H1 (cell line): Measurements from ENCODE around the gene DDX51. TPM values are rescaled to one million over a fixed set of nuclear protein-coding genes. Genes with fewer than 3 reads are reported as not detected.
A peak's percentile ranks its signal among the peaks of the same experiment; 100 is the strongest.

Experiments
- CTCF ChIA-PET: fragments of 300-600 bp; sonication (Branson Sonifier 250); formaldehyde crosslinking; loops from one replicate; lab custom pipeline; 2021; ENCODE audit not compliant: partially characterized antibody; lab: Charles Lee
- POLR2A ChIA-PET: fragments of 300-600 bp; sonication (Branson Sonifier 250); formaldehyde crosslinking; loops from one replicate; lab custom pipeline; 2021; ENCODE audit warnings: inconsistent platforms; ENCODE audit not compliant: partially characterized antibody; lab: Charles Lee
- DNase-seq, 2 experiments: peaks; one replicate each; pipeline versions ENCODE4 v3.0.0 to v3.0.0-alpha.2; 2010 to 2022; ENCODE audit warnings: low spot score in 2 of 2, low read depth in 1 of 2, mixed read lengths in 1 of 2
- FAIRE-seq: peaks from 2 replicates; lab custom pipeline; 2011; peaks lifted over from hg19 to GRCh38; lab: Jason Lieb, UNC
- H2AFZ ChIP-seq: 2 replicates; pipeline ENCODE4 v1.8.1; 2012; ENCODE audit warnings: low read length, inconsistent platforms
- H2AK5ac ChIP-seq: 2 replicates; pipeline ENCODE4 v1.6.1; 2013; ENCODE audit warnings: low read depth, low read length
- H2BK120ac ChIP-seq: replicated peaks from 2 replicates; pipeline ENCODE3; 2013; ENCODE audit warnings: low read depth, low read length, inconsistent platforms
- H2BK12ac ChIP-seq: 2 replicates; pipeline ENCODE4 v1.6.1; 2013; ENCODE audit warnings: low read depth, low read length
- H2BK15ac ChIP-seq: 2 replicates; pipeline ENCODE4 v1.6.1; 2013; ENCODE audit warnings: low read length
- H2BK20ac ChIP-seq: 2 replicates; pipeline ENCODE4 v1.6.1; 2013; ENCODE audit warnings: low read length
- H2BK5ac ChIP-seq: 2 replicates; pipeline ENCODE4 v1.6.1; 2013; ENCODE audit warnings: low read depth, low read length
- H3K14ac ChIP-seq: 2 replicates; pipeline ENCODE4 v1.6.1; 2013; ENCODE audit warnings: inconsistent platforms; ENCODE audit not compliant: insufficient read length
- H3K18ac ChIP-seq: 2 replicates; pipeline ENCODE4 v1.6.1; 2013; ENCODE audit warnings: low read length; ENCODE audit errors: extremely low read depth
- H3K23ac ChIP-seq: 2 replicates; pipeline ENCODE4 v1.6.1; 2013; ENCODE audit warnings: inconsistent platforms; ENCODE audit not compliant: insufficient read length
- H3K23me2 ChIP-seq: 2 replicates; pipeline ENCODE4 v1.6.1; 2013; ENCODE audit warnings: low read depth, low read length
- H3K27ac ChIP-seq: 2 replicates; pipeline ENCODE4 v1.6.1; 2011; ENCODE audit warnings: low read depth, low read length, inconsistent platforms
- H3K27me3 ChIP-seq, 4 experiments: replicated peaks in 1 of 4; 1 replicate in 1 of 4; 2 replicates in 3 of 4; pipeline versions ENCODE4 v1.6.1 to v1.8.1; 2011 to 2013; ENCODE audit warnings: low read length in 3 of 4, mild to moderate bottlenecking in 3 of 4, inconsistent platforms in 2 of 4, mixed read lengths in 2 of 4, moderate library complexity in 1 of 4; ENCODE audit not compliant: control insufficient read depth in 3 of 4, insufficient read depth in 3 of 4; ENCODE audit errors: extremely low read depth in 1 of 4
- H3K36me3 ChIP-seq, 4 experiments: 2 replicates each; pipeline versions ENCODE4 v1.6.1 to v1.8.1; 2011 to 2013; ENCODE audit warnings: mild to moderate bottlenecking in 4 of 4, low read length in 3 of 4, moderate library complexity in 2 of 4, control low read depth in 1 of 4, inconsistent platforms in 1 of 4; ENCODE audit not compliant: insufficient read depth in 4 of 4, control insufficient read depth in 2 of 4
- H3K4ac ChIP-seq: replicated peaks from 2 replicates; pipeline ENCODE3; 2013; ENCODE audit warnings: low read length, low read depth, mixed read lengths, inconsistent platforms; ENCODE audit not compliant: insufficient read length
- H3K4me1 ChIP-seq, 4 experiments: replicated peaks in 1 of 4; 1 replicate in 1 of 4; 2 replicates in 3 of 4; pipeline versions ENCODE4 v1.6.1 to v1.8.1; 2011 to 2013; ENCODE audit warnings: low read length in 3 of 4, inconsistent platforms in 2 of 4, mixed read lengths in 1 of 4; ENCODE audit not compliant: insufficient read depth in 4 of 4, control insufficient read depth in 3 of 4
- H3K4me2 ChIP-seq, 2 experiments: 2 replicates each; pipeline versions ENCODE4 v1.6.1 to v1.8.1; 2011 to 2013; ENCODE audit warnings: low read depth in 2 of 2, low read length in 2 of 2, control low read depth in 1 of 2, inconsistent platforms in 1 of 2, mild to moderate bottlenecking in 1 of 2; ENCODE audit not compliant: insufficient read depth in 1 of 2
- H3K4me3 ChIP-seq, 4 experiments: fragments of 200-600, 300-600 bp in 1 of 4; sonication (generic), shearing (Covaris generic), sonication (Bioruptor Twin) in 1 of 4; 2 replicates each; pipeline versions ENCODE4 v1.5.1 to v1.8.1; 2011 to 2016; ENCODE audit warnings: low read length in 4 of 4, low read depth in 3 of 4, control low read depth in 2 of 4, inconsistent platforms in 2 of 4, mild to moderate bottlenecking in 2 of 4, mixed read lengths in 1 of 4, moderate library complexity in 1 of 4; ENCODE audit not compliant: insufficient read depth in 2 of 4; ENCODE audit errors: extremely low read depth in 1 of 4
- H3K56ac ChIP-seq: replicated peaks from 2 replicates; pipeline ENCODE3; 2013; ENCODE audit warnings: low read depth, mild to moderate bottlenecking, mixed read lengths, low read length, inconsistent platforms; ENCODE audit not compliant: insufficient read length
- H3K79me1 ChIP-seq: 2 replicates; pipeline ENCODE4 v1.6.1; 2013; ENCODE audit warnings: low read depth, low read length, control low read depth
- H3K79me2 ChIP-seq, 2 experiments: 2 replicates each; pipeline versions ENCODE4 v1.6.1 to v1.8.1; 2012 to 2013; ENCODE audit warnings: low read length in 2 of 2, mild to moderate bottlenecking in 2 of 2, inconsistent platforms in 1 of 2; ENCODE audit not compliant: insufficient read depth in 2 of 2, control insufficient read depth in 1 of 2
- H3K9ac ChIP-seq, 4 experiments: replicated peaks in 1 of 4; 1 replicate in 1 of 4; 2 replicates in 3 of 4; pipeline versions ENCODE4 v1.6.1 to v1.8.1; 2011 to 2013; ENCODE audit warnings: low read depth in 3 of 4, low read length in 3 of 4, control low read depth in 2 of 4, mild to moderate bottlenecking in 2 of 4, moderate library complexity in 2 of 4, inconsistent platforms in 1 of 4; ENCODE audit errors: extremely low read depth in 1 of 4
- H3K9me3 ChIP-seq, 2 experiments: 2 replicates each; pipeline versions ENCODE4 v1.6.1 to v1.8.1; 2012 to 2013; ENCODE audit warnings: mild to moderate bottlenecking in 2 of 2, moderate library complexity in 2 of 2, control low read depth in 1 of 2, inconsistent platforms in 1 of 2, low read depth in 1 of 2, low read length in 1 of 2, mixed read lengths in 1 of 2; ENCODE audit not compliant: insufficient read depth in 2 of 2
- H4K20me1 ChIP-seq, 2 experiments: replicated peaks in 1 of 2; 2 replicates each; pipeline versions ENCODE3 to v1.8.1; 2011 to 2013; ENCODE audit warnings: inconsistent platforms in 2 of 2, low read length in 2 of 2, mild to moderate bottlenecking in 1 of 2; ENCODE audit not compliant: insufficient read depth in 2 of 2, control insufficient read depth in 1 of 2
- H4K5ac ChIP-seq: 2 replicates; pipeline ENCODE4 v1.6.1; 2013; ENCODE audit warnings: low read length, low read depth, mixed read lengths, inconsistent platforms; ENCODE audit not compliant: insufficient read length
- H4K8ac ChIP-seq: 2 replicates; pipeline ENCODE4 v1.8.0; 2013; ENCODE audit warnings: mild to moderate bottlenecking, moderate library complexity, low read length, inconsistent platforms; ENCODE audit not compliant: insufficient read depth; ENCODE audit errors: extremely low read depth
- H4K91ac ChIP-seq: replicated peaks from 2 replicates; pipeline ENCODE3; 2013; ENCODE audit warnings: low read length, mixed read lengths, inconsistent platforms; ENCODE audit not compliant: insufficient read length
- CBX8 ChIP-seq: fragments of 300-800, 300-1000 bp; sonication (generic); IDR thresholded peaks from 2 replicates; pipeline ENCODE4 v1.7.1; 2016; ENCODE audit warnings: low read depth, low read length, borderline replicate concordance
- CTBP2 ChIP-seq: IDR thresholded peaks from 2 replicates; pipeline ENCODE4 v1.7.0; 2011; ENCODE audit warnings: borderline replicate concordance, mild to moderate bottlenecking, moderate library complexity, mixed read lengths, low read length; ENCODE audit not compliant: insufficient read depth, insufficient read length
- KDM4A ChIP-seq: IDR thresholded peaks from one replicate; pipeline ENCODE4 v1.7.1; 2012; ENCODE audit warnings: low read depth, mild to moderate bottlenecking, moderate library complexity, low read length, inconsistent platforms; ENCODE audit not compliant: severe bottlenecking
- MAX ChIP-seq: IDR thresholded peaks from 2 replicates; pipeline ENCODE4 v1.6.1; 2012; ENCODE audit warnings: inconsistent platforms
- NRF1 ChIP-seq: IDR thresholded peaks from 2 replicates; pipeline ENCODE4 v1.6.1; 2011; ENCODE audit warnings: mild to moderate bottlenecking, low read depth, low read length, improper control_type of control experiment
- RXRA ChIP-seq: IDR thresholded peaks from 2 replicates; pipeline ENCODE4 v1.6.1; 2011; ENCODE audit warnings: low read depth, mild to moderate bottlenecking, low read length, moderate library complexity; ENCODE audit not compliant: insufficient read depth
- SAP30 ChIP-seq: fragments of 300-600 bp; sonication (generic); IDR thresholded peaks from 2 replicates; pipeline ENCODE4 v1.7.1; 2012; ENCODE audit warnings: low read length, moderate library complexity, mild to moderate bottlenecking, inconsistent platforms; ENCODE audit not compliant: insufficient read depth, insufficient replicate concordance
- SIN3A ChIP-seq, 2 experiments: IDR thresholded peaks in 1 of 2; conservative IDR thresholded peaks in 1 of 2; 2 replicates each; pipeline ENCODE4 v1.6.1; 2011 to 2012; ENCODE audit warnings: low read length in 2 of 2, improper control_type of control experiment in 1 of 2, low read depth in 1 of 2, mild to moderate bottlenecking in 1 of 2
- YY1 ChIP-seq: IDR thresholded peaks from 2 replicates; pipeline ENCODE4 v1.6.1; 2011; ENCODE audit warnings: low read depth, mild to moderate bottlenecking, low read length
- WGBS, 2 experiments: shearing (Covaris generic) in 1 of 2; methylation state at CpG; one replicate each; pipeline versions ENCODE4 v1.1.6 to v1.1.7; 2013 to 2015; ENCODE audit warnings: low lambda C conversion rate in 2 of 2, mixed read lengths in 2 of 2, inconsistent platforms in 1 of 2, low coverage in 1 of 2, missing lambda C conversion rate in 1 of 2; ENCODE audit not compliant: insufficient replicate concordance in 2 of 2, insufficient coverage in 1 of 2, insufficient read length in 1 of 2; ENCODE audit errors: extremely low coverage in 1 of 2, missing lambda C conversion rate in 1 of 2; 5-methylcytosine and 5-hydroxymethylcytosine counted together
- polyA plus RNA-seq, 7 experiments: library from polyadenylated mRNA; depleted of rRNA in 3 of 7; stranded (reverse) in 5 of 7; unstranded in 2 of 7; fragments of >200 nt in 5 of 7; fragments of 200-250 nt in 2 of 7; gene quantifications; 1 replicate in 5 of 7; 2 replicates in 1 of 7; 4 replicates in 1 of 7; pipeline versions ENCODE4 v1.2.1 to v1.2.3, GENCODE V29; 2011 to 2013; ENCODE audit warnings: missing spikeins in 2 of 7, mixed read lengths in 2 of 7
- total RNA-seq: library from RNA; stranded (reverse); fragmentation: NEBNext Ultra II Directional; extraction: Animal tissue kit (Norgen Biotek cat#: 25700); gene quantifications from 2 replicates; pipeline ENCODE4 v1.2.1, GENCODE V29; 2021

DDX51 gene
- total and polyA plus RNA-seq, 2 of the 8 experiments (the other 6 are each of a cell fraction or from before 2014, with no cell fraction given) = 11.2 to 24.4 TPM

- Histone ChIP-seq H3K4me2 (no peak overlapping the region), H3K79me2 (no peaks in the 10 kb centered on the region), H3K23me2 (peaks cover 6% of the 10 kb centered on the region; the same call in 1 of the 2 replicates), H3K4me1 (0 out of 7 replicates have a peak, but pooled peaks cover 0 to 2% (median 0%) of the 10 kb centered on the region in 4 experiments), H3K56ac (no peak overlapping the region), H3K14ac (no peak overlapping the region), H3K4ac (no peak overlapping the region), H2BK15ac (no peak overlapping the region), H4K8ac (no peak overlapping the region), H3K9me3 (peaks cover 0 to 9% of the 10 kb centered on the region in 2 experiments; a peak in 1 of 4 replicates), H4K5ac (no peak overlapping the region), H3K4me3 (no peak overlapping the region), H2BK120ac (no peak overlapping the region), H3K36me3 (no peaks in the 10 kb centered on the region; a peak in 1 of 8 replicates), H2BK5ac (no peak overlapping the region), H2AK5ac (peak overlapping the region; percentile 24; the same call in 1 of the 2 replicates), H4K20me1 (peaks cover 0 to 12% of the 10 kb centered on the region in 2 experiments), H2BK20ac (no peak overlapping the region), H3K79me1 (no peaks in the 10 kb centered on the region), H3K9ac (no peak overlapping the region), H3K27ac (no peak overlapping the region), H3K27me3 (peaks cover 0 to 47% (median 29%) of the 10 kb centered on the region in 4 experiments; a peak in 5 of 7 replicates), H2AFZ (no peak overlapping the region), H3K23ac (peak overlapping the region; percentile 9), H4K91ac (no peak overlapping the region), H3K18ac (no peak overlapping the region), H2BK12ac (no peak overlapping the region)
- no peak for FAIRE-seq
- WGBS, 2 experiments = 82% methylated on average over 19 of the region's 19 CpGs; no CpG with 5 or more reads in 1 of the 2 experiments
- no peak for DNase-seq
- CTCF ChIA-PET = interaction anchor here (0.6 to 2.0 kb wide), 14 partner anchors 9 to 172 kb away, joined by 3 to 8 read pairs (median 3); no protein-coding TSS in a partner anchor
- POLR2A ChIA-PET = interaction anchor here (1.0 to 1.5 kb wide), 4 partner anchors 10 to 18 kb away, joined by 3 to 6 read pairs (median 3); no protein-coding TSS in a partner anchor
- TF ChIP-seq RXRA = no peak
- no peak for TF ChIP-seq KDM4A
- TF ChIP-seq YY1 = no peak
- no peak for TF ChIP-seq NRF1
- TF ChIP-seq CTBP2 = no peak
- TF ChIP-seq SAP30 = no peak
- TF ChIP-seq CBX8 = no peak
- no peak for TF ChIP-seq SIN3A (conservative IDR thresholded peaks at IDR 0.05 in 1 of 2, IDR thresholded peaks at IDR 0.05 in 1 of 2; ENCODE audit: low read depth in 1 of 2, low read length in 2 of 2)
- no peak for TF ChIP-seq MAX
These were observed 35.6 kb upstream of the DDX51 start for GRCh38 chr12:132179431-132180362.
